Activated naive CD4-positive, alpha-beta T cell treated with anti-CD3 and anti-CD28 coated beads, Interleukin-2, amount 50 U/mL, for 16 hours (primary cell): Measurements from ENCODE around the gene UBE2A.

Experiments used
- DNase-seq: peaks from one replicate; pipeline ENCODE4 v3.0.0-alpha.2; 2020

The UBE2A gene

GRCh38 chrX:119614776-119615175 lies 40.4 kb downstream of the UBE2A start:
- no peak for DNase-seq

- no peak for DNase-seq
These were observed 43.3 kb downstream of the UBE2A start for GRCh38 chrX:119617517-119618164.

GRCh38 chrX:119618439-119618838 lies 44.1 kb downstream of the UBE2A start:
- no peak for DNase-seq

- no peak for DNase-seq
These were observed 48.2 kb downstream of the UBE2A start for GRCh38 chrX:119622356-119623232.

GRCh38 chrX:119624417-119624816 lies 50.1 kb downstream of the UBE2A start:
- no peak for DNase-seq

- no peak for DNase-seq
These were observed 50.7 kb downstream of the UBE2A start for GRCh38 chrX:119624951-119625668.

- no peak for DNase-seq
These were observed 51.5 kb downstream of the UBE2A start for GRCh38 chrX:119625843-119626242.
